Activated gamma-delta T cell treated with anti-CD3 and anti-CD28 coated beads, Interleukin-2, amount 50 U/mL, for 16 hours (primary cell): Measurements from ENCODE around the gene CFAP141.

Experiments
- DNase-seq: peaks from one replicate; pipeline ENCODE4 v3.0.0-alpha.2; 2020; ENCODE audit warnings: low read depth

Gene CFAP141

GRCh38 chr1:154171223-154171583 lies 34.9 kb downstream of the CFAP141 start:
- no peak for DNase-seq

DNA sequence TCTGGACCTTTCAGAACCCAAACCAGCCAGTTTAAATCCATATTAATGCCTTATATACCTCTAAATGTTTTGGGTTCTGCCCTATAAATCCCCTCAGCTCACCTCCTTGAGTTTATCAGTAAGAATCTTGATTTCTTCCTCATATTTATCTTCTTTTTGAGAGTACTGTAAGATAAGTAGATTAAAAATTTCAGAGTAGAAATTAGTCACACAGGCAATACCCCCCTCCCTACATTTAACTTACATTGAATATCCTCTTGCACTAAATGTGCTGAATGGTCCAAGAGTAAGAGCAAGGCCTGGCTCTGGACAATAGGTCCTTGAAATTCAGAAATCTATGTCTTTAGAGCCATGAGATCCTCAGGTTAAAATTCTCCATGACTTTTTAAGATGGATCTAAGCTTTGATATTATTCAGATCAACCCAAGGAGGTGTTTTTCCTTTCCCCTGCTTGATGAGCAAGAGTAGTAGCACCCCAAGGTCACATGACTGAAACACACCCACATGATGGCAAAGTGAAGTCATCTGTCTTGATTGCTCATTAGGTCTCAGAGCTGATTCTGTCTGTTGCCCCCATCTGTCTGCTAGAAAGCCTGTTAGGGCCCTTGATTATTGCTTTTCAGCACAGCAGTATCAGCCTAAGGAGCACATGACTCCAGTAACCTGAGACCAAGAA lies 35.4 kb downstream of the CFAP141 start:
- DNase-seq = peak; percentile 36

DNA sequence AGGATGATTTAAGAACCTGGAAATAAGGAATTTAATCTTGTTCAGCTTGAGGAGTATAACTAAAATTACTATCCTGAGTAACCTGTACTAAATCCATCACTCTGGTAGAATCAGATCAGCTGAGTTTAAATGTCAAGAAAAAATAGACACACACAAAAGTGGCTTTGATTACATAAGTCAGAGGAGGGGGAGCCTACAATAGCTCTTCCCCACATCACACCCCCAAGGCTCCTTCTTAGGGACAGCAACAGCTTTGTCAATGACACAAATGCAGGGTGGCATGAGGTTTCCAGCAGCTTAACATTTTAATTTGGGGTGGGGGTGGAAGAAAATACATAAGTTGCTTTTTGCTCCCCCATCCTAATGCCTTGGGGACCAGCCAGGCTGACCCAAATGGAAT lies 38.7 kb downstream of the CFAP141 start:
- no peak for DNase-seq

- no peak for DNase-seq
Measured at GRCh38 chr1:154166207-154166606, 39.9 kb downstream of the CFAP141 start.

DNA sequence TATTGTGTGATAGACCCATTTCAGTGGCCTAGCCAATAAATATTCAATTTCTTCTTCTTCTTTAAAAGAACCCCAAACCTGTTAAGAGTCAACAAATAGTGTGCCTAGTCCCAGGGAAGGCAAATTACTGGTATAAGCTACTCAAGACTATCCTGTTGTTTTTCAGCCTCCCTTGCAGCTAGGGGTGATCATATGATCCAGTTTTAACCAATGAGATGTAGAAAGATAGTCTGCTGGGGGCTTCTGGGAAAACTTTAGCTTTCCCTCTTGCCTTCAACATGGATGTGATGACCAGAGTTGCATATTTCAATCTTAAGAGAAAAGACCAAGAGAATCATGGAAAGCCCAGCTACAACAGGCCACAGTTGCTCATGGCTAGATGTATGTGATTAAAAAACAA lies 46.6 kb downstream of the CFAP141 start:
- no peak for DNase-seq

GRCh38 chr1:154158307-154159125 lies 47.6 kb downstream of the CFAP141 start:
- no peak for DNase-seq

GRCh38 chr1:154157520-154158306 lies 48.4 kb downstream of the CFAP141 start:
- DNase-seq = peak; percentile 64

GRCh38 chr1:154155251-154155650 lies 50.9 kb downstream of the CFAP141 start:
- DNase-seq = no peak

- no peak for DNase-seq
Measured at GRCh38 chr1:154154534-154155191, 51.5 kb downstream of the CFAP141 start, which contains the start of gene NUP210L. Gene NUP210L (minus strand): TSS chr1:154155073.

DNA sequence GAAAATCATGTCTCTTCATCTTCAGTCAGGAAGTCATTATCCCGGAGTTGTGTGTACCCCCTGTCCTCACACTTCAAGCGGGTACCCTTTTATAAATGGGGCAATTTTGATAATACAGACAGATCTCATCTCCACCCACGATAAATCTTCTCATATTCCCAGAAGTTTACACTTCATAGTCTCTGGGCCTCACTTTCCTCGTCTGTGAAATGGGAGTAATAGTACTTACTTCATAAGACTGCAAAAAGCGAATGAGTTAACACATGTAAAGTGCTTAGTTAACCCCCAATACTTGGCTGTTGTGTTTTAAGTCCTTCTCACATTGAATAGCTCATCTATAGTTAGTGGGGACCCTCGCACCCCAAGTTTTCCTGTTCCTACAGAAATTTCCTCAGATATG lies 52.1 kb downstream of the CFAP141 start:
- DNase-seq = no peak

- no peak for DNase-seq
Measured at GRCh38 chr1:154151311-154151710, 54.8 kb downstream of the CFAP141 start.
